HG02981 (cell line): ENCODE data around the gene OR4B1.

Experiments
- ATAC-seq: cut with Tn5 transposase; IDR thresholded peaks from one replicate; pipeline ENCODE4 v1.9.1; 2021; ENCODE audit warnings: mild to moderate bottlenecking, moderate library complexity; ENCODE audit not compliant: unreplicated experiment

Gene OR4B1

GRCh38 chr11:48248902-48249301, 32.3 kb downstream of the OR4B1 start:
- no peak for ATAC-seq

- ATAC-seq: no peak
Observed at GRCh38 chr11:48261600-48261999, 45.0 kb downstream of the OR4B1 start.

- no peak for ATAC-seq
Observed at GRCh38 chr11:48263423-48263911, 46.9 kb downstream of the OR4B1 start, which contains the start of gene OR4X1. TSS of gene OR4X1 (plus strand) at chr11:48263861. CDS start at chr11:48263861, 0 bp downstream.
